ENCODE results near the gene SEMA3C.

Gene SEMA3C

GRCh38 chr7:80734011-80734410, 184.8 kb downstream of the SEMA3C start:
- no peak for DNase-seq (ENCODE audit: low spot score)
- in situ Hi-C loops (cut with MboI; ENCODE audit: low pct_unique_long_range_greater_than_20kb, low sequenced_read_pairs, unreplicated experiment): no loop called here
- TF ChIP-seq CTCF (IDR thresholded peaks at IDR 0.05; ENCODE audit: extremely low read depth, insufficient read depth, missing control alignments): no peak

- DNase-seq (ENCODE audit: low spot score): no peak
- TF ChIP-seq CTCF (IDR thresholded peaks at IDR 0.05; ENCODE audit: extremely low read depth, insufficient read depth, missing control alignments): no peak
- in situ Hi-C loops (cut with MboI; ENCODE audit: low pct_unique_long_range_greater_than_20kb, low sequenced_read_pairs, unreplicated experiment): no loop called here
Observed at GRCh38 chr7:80733333-80733915, 185.4 kb downstream of the SEMA3C start.

- peak; percentile 40 for TF ChIP-seq CTCF (IDR thresholded peaks at IDR 0.05; ENCODE audit: extremely low read depth, insufficient read depth, missing control alignments)
- DNase-seq (ENCODE audit: low spot score): no peak
- in situ Hi-C loops (cut with MboI; ENCODE audit: low pct_unique_long_range_greater_than_20kb, low sequenced_read_pairs, unreplicated experiment): no loop called here
Observed at GRCh38 chr7:80732630-80733029, 186.2 kb downstream of the SEMA3C start.

GRCh38 chr7:80731281-80731680, 187.6 kb downstream of the SEMA3C start:
- DNase-seq (ENCODE audit: low spot score): no peak
- in situ Hi-C loops (cut with MboI; ENCODE audit: low pct_unique_long_range_greater_than_20kb, low sequenced_read_pairs, unreplicated experiment): no loop called here
- TF ChIP-seq CTCF (IDR thresholded peaks at IDR 0.05; ENCODE audit: extremely low read depth, insufficient read depth, missing control alignments): no peak

- in situ Hi-C loops (cut with MboI; ENCODE audit: low pct_unique_long_range_greater_than_20kb, low sequenced_read_pairs, unreplicated experiment): no loop called here
- no peak for DNase-seq (ENCODE audit: low spot score)
- TF ChIP-seq CTCF (IDR thresholded peaks at IDR 0.05; ENCODE audit: extremely low read depth, insufficient read depth, missing control alignments): no peak
Observed at GRCh38 chr7:80729591-80730320, 189.1 kb downstream of the SEMA3C start.

- no peak for DNase-seq (ENCODE audit: low spot score)
- in situ Hi-C loops (cut with MboI; ENCODE audit: low pct_unique_long_range_greater_than_20kb, low sequenced_read_pairs, unreplicated experiment): no loop called here
- no peak for TF ChIP-seq CTCF (IDR thresholded peaks at IDR 0.05; ENCODE audit: extremely low read depth, insufficient read depth, missing control alignments)
Observed at GRCh38 chr7:80726666-80727065, 192.2 kb downstream of the SEMA3C start.

Measured in GM13977 (cell line).